GM19438 (cell line): ENCODE data around the gene GRID1.
"Not testable (repeated sequence)": the region's sequence is repeated elsewhere in the genome, so short reads cannot be mapped to it uniquely, and the experiment has no call there.

Experiments used
- ATAC-seq: cut with Tn5 transposase; IDR thresholded peaks from one replicate; pipeline ENCODE4 v1.9.1; 2021; ENCODE audit warnings: low read depth; ENCODE audit not compliant: unreplicated experiment

GRID1 gene

DNA sequence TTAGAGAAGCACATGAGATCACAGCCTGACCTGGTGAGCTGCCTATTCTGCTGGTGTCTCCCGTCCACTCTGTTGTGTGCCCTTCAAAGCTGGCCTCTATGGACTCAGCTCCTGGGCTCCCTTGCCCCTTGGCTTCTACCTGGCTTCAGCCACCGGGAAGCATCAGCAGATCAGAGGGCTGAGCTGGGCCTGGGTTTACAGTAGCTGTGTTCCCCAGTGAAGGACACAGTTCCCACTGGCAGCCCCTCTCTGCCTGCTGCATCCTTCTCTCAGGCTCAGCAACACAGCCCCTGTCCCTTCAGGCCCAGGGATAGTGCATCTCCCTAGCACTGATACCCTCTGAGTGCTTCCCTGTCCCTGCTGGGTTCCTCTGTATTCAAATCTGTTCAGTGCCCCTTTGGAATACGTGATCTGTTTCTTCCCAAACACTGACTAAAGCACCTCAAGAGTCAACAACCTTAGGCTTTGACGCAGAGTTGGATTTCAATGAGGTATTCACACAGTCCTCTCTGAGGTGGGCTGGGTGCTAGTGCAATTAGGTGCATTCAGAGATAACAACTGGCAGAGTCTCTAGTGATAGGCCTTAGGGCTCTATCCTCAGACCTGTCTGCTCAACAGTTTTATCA is 109.8 kb downstream of the GRID1 start:
- ATAC-seq = no peak

- ATAC-seq = no peak
Observed at GRCh38 chr10:86255405-86256251, 111.0 kb downstream of the GRID1 start.

- no peak for ATAC-seq
Observed at GRCh38 chr10:86254526-86255174, 111.9 kb downstream of the GRID1 start.

- no peak for ATAC-seq
Observed at GRCh38 chr10:86254081-86254480, 112.5 kb downstream of the GRID1 start.

DNA sequence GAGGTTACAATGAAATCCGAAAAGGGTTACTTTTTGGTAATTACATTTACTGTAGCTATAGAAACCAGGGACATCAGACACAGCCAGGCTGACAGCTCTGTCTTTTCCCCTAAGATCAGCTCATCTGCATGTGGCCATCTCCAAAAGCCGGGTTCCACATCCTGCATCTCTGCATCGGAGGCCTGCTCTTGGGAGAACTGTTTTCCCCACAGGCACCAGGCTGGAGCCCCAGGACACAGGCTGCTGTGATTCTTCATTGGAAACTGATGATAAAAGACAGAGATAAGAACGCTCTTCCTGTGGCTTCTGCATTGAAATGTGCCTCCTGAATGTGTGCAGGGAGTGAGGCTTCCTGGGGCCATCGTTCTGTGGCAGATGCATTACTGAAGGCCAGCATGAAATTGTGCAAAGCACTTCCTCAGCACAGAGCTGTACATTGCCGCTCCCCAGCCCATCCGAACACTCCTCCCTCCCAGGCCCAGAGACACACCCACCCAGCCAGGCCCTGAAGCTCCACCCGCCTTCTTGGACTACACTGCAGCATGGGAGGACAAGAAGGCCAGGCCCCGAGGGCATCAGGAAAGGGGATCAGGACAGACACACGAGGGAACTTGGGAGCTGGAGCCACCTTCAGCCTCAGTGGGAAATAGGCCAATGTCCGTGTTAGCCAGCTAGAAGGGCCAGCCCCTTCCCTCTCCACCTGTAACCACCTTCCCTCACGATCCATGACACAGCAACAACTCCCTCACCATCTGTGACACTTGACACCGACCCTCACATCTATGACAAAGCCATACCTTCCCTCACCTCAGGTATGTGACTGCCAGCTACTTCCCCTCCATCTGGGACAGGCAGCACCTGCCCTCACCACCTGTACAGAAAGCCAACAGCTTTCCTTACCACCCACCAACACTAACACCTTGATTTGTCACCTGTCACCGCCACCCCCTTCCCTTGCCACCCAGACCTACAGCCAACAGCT is 113.2 kb downstream of the GRID1 start:
- ATAC-seq = no peak

DNA sequence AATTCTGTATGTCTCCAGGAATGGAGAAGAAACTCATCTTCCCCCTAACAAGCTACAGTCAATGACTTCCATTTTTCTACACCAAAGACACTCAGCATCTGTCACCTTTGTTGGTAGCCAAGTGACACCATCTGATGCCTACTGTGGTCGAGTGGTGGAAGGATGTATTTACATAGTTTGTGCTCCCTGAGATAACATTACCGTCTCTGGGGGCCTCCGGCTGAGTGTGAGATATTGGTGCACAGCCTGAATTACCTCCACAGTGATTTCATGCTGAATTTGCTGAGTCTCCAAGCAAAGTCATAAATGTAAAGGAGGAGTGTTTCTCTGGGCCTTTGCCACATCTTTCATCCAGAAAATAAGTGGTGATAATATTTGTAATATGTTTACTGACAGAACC is 114.0 kb downstream of the GRID1 start:
- no peak for ATAC-seq

GRCh38 chr10:86252079-86252478 is 114.5 kb downstream of the GRID1 start:
- no peak for ATAC-seq

- ATAC-seq = no peak
Observed at GRCh38 chr10:86251426-86251825, 115.2 kb downstream of the GRID1 start.

- no peak for ATAC-seq
Observed at GRCh38 chr10:86250399-86250798, 116.2 kb downstream of the GRID1 start.

- ATAC-seq = no peak
Observed at GRCh38 chr10:86249794-86250193, 116.8 kb downstream of the GRID1 start.

DNA sequence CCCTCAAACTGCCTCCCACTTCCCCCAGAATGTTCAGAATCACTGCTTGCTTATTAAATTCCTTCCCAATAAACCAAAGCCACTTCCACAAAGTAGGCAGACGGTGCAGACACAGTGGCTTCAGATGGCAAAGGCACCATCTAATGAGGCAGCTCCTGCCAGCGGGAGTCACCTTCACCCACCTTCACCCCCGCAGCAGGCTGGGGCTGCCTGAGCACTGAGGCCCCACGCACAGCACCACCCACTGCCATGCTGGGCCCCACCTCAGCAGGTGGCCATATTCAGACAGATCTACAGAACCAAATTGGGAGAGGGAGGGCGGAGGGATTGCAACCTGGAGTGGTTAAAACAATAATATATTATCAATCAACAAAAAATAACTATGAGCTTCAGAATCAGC is 118.5 kb downstream of the GRID1 start:
- ATAC-seq = no peak

DNA sequence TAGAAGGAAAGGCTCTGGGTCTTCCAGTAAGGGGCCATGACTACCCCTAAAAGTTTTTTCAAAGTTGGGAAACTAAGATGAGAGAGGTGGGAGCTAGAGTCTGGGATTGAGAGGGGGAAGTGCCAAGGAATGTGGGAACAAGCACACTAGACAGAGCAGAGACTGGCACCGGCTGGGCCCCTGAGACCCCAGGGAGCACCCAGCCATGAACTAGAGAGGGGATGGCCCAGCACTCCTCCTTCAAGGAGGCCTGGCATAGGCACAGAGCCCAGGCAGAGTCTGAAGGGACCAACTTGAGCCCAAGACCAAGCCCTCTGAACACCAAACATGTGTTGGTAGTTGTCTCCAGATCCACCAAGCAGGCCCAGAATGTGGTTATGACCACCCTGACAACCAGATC is 119.0 kb downstream of the GRID1 start:
- no peak for ATAC-seq

DNA sequence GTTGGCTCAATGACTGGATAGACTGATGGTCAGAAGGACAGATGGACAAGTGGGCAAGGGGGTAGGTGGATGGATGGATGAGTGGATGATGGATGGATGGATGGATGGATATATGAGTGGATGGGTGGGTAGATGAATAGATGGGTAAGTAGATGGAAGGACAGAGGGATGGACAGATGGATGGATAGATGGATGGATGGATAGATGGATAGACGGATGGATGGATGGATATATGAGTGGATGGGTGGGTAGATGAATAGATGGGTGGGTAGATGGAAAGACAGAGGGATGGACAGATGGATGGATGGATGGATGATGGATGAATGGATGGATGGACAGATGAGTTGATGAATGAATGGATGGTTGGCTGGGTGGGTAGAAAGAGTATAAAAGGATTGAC is 119.5 kb downstream of the GRID1 start:
- ATAC-seq = no peak

- no peak for ATAC-seq
Observed at GRCh38 chr10:86246279-86246940, 120.2 kb downstream of the GRID1 start.

DNA sequence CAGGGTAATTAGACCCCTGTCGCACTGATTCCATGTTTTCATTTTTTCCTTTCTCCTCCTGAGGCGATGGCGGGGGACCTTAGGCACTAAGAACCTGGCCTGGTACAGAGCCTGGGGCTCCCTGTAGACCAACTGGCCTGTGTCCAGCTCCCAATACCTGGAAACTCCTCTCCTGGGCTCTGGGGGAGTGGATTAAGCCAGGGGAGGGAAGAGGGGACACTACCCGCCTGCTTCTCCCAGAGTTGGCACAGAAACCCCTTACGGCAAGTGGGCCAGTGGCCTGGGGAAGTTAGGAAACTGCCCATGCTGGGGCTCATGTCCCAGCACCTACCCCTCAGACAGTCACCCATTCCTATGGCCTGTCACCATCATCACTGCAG is 121.6 kb downstream of the GRID1 start:
- ATAC-seq = no peak

DNA sequence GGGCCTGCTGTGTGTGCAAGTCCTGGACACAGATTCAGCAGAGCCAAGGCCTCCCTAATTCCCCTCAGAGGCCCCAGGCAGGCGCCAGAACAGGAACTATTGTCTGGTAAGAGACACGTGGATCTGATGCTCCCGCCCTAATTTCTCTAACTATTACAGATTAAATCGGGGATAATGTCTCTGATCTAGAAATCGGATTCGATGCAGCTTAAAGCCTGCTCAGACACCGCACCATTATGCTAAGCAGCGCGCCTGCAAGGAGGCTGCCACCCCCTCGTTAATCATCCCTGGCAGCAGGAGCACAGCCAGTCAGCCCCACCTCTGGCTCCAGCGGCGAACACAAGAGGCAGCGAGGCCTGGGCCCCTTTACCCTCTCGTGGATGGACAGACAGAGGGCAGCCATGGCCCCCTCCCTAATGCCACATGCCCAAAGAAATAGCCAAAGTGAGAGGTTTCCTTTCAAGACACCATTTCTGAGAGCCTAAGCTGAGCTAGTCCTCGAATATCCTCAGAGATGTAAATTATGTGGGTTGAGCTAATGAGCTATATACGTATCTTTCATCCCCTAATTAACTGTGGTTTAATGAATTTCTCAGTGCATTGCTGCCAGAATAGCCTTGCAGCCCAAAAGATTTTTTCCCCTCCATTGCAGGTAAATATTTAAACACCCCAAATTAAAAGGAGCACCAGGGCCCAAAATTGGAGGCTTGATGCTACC is 122.1 kb downstream of the GRID1 start:
- ATAC-seq = no peak

DNA sequence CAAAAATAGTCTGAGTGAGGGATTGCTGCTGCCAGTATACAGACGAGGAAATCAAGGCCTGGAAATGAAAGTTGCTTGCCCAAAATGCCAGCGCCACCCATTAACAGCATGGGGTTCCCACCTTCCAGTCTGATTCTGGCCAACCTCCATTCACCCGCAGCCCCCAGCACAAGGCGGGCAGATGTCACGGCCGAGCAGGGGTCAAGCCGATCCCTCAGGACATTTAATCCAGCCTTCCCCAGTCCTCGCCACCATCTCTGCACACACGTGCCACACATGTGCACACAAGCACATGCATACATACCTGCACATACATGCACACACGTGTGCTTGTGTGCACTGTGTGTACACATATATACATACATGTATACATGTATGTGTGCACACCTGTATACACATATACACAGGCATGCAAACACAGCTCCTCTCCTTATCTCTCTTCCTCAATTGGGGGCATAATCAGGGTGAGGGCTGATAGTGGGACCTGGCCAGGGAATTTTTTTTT is 122.9 kb downstream of the GRID1 start:
- ATAC-seq = no peak

DNA sequence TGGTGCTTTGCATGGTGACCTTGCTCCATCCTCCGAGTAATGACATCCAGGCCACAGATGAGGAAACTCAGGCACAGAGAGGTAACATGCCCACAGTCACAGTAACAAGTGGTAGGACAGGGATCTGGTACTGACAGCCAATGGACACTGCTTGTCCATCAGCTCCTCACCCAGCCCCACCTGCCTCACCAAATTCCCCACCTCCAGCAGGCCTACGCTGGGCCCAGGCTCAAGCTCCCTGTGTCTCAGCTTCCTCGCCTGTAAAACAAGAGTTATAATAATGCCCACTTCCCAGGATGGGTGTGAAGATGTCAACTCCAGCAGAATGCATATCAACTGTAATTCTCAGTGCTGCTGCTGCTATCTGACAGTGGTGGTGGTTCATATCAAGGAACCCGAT is 123.8 kb downstream of the GRID1 start:
- ATAC-seq = no peak

DNA sequence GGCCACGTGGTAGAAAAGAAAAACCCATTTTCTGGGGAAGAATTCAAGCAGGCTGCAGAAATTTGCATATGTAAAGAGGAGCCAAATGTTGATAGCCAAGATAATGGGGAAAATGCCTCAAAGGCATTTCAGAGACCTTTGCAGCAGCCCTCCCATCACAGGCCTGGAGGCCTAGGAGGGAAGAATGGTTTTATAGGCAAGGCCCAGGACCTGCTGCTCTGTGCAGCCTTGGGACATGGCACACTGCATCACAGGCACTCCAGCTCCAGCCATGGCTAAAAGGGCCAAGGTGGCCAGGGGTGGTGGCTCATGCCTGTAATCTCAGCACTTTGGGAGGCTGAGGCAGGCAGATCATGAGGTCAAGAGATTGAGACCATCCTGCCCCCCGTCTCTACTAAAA is 128.5 kb downstream of the GRID1 start:
- not testable (repeated sequence) for ATAC-seq
